MM.1S (cell line): ENCODE measurements around the gene GLTPD2.

ENCODE experiments used
- DNase-seq: peaks from one replicate; pipeline ENCODE4 v3.0.0-alpha.2; 2015
- H2AFZ ChIP-seq: fragments of 300-600 bp; sonication (generic); 2 replicates; pipeline ENCODE4 v1.6.0; 2016; ENCODE audit warnings: antibody characterized with exemption, low read length
- H3F3A ChIP-seq: fragments of 300-600 bp; sonication (generic); 2 replicates; pipeline ENCODE4 v1.6.1; 2016; ENCODE audit warnings: mild to moderate bottlenecking, antibody characterized with exemption, low read length, moderate library complexity, mixed read lengths; ENCODE audit not compliant: insufficient read depth
- H3K27ac ChIP-seq: fragments of 300-600 bp; sonication (generic); 2 replicates; pipeline ENCODE4 v1.5.1; 2016; ENCODE audit warnings: mild to moderate bottlenecking, low read length
- H3K27me3 ChIP-seq: fragments of 300-600 bp; sonication (generic); replicated peaks from 2 replicates; pipeline ENCODE4 v1.6.0; 2016; ENCODE audit warnings: low read length; ENCODE audit not compliant: insufficient read depth
- H3K36me3 ChIP-seq: fragments of 300-600 bp; sonication (generic); replicated peaks from 2 replicates; pipeline ENCODE4 v1.6.1; 2016; ENCODE audit warnings: mild to moderate bottlenecking, low read length, mixed read lengths; ENCODE audit not compliant: insufficient read depth
- H3K4me1 ChIP-seq: fragments of 300-600 bp; sonication (generic); 2 replicates; pipeline ENCODE4 v1.6.1; 2016; ENCODE audit warnings: low read length, mixed read lengths
- H3K4me2 ChIP-seq: fragments of 300-600 bp; sonication (generic); 2 replicates; pipeline ENCODE4 v1.6.0; 2016; ENCODE audit warnings: low read depth, low read length
- H3K4me3 ChIP-seq: fragments of 300-600 bp; sonication (generic); 2 replicates; pipeline ENCODE4 v1.5.1; 2016; ENCODE audit warnings: low read length, mixed read lengths
- H3K79me2 ChIP-seq: fragments of 300-600 bp; sonication (generic); 2 replicates; pipeline ENCODE4 v1.6.1; 2016; ENCODE audit warnings: mixed run types, low read length, mixed read lengths
- H3K9ac ChIP-seq: fragments of 300-600 bp; sonication (generic); 2 replicates; pipeline ENCODE4 v1.6.1; 2016; ENCODE audit warnings: low read length, mixed read lengths
- H3K9me2 ChIP-seq: fragments of 300-600 bp; sonication (generic); replicated peaks from 2 replicates; pipeline ENCODE4 v1.6.1; 2016; ENCODE audit warnings: mild to moderate bottlenecking, low read length, mixed read lengths; ENCODE audit not compliant: insufficient read depth
- H3K9me3 ChIP-seq: fragments of 300-600 bp; sonication (generic); replicated peaks from 2 replicates; pipeline ENCODE4 v1.6.1; 2016; ENCODE audit warnings: mild to moderate bottlenecking, low read length, mixed read lengths; ENCODE audit not compliant: insufficient read depth
- H4K20me1 ChIP-seq: fragments of 300-600 bp; sonication (generic); 2 replicates; pipeline ENCODE4 v1.6.1; 2016; ENCODE audit warnings: mild to moderate bottlenecking, low read length, moderate library complexity, mixed read lengths; ENCODE audit not compliant: insufficient read depth
- CTCF ChIP-seq: fragments of 300-600 bp; sonication (generic); IDR thresholded peaks from 2 replicates; pipeline ENCODE4 v1.5.1; 2016; ENCODE audit warnings: antibody characterized with exemption, low read length, mixed read lengths
- EZH2 ChIP-seq: fragments of 300-600 bp; sonication (generic); optimal IDR thresholded peaks from 2 replicates; pipeline ENCODE3; 2017; ENCODE audit warnings: low read depth, mild to moderate bottlenecking, antibody characterized with exemption, low read length, mixed read lengths
- EZH2phosphoT487 ChIP-seq: fragments of 300-600 bp; sonication (generic); IDR thresholded peaks from 2 replicates; pipeline ENCODE4 v1.6.1; 2018; ENCODE audit warnings: antibody characterized with exemption, low read length

The GLTPD2 gene

DNA sequence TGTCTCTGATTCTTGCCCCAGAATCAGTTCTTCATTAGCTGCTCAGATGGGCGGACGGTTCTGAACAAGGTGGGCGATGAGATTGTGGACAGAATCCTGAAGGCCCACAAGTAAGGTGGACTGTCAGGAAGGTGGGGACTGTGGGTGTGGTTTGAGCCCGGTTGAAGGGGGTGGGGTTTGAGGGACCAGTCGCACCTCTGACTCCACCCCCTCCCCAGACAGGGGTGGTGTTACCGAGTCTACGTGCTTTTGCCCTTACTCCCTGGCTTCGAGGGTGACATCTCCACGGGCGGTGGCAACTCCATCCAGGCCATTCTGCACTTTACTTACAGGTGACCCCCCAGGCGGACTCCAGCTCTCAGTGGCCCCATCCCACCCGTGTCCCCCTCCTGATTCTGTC lies 29.5 kb downstream of the GLTPD2 start:
- Histone ChIP-seq H4K20me1 (no peaks in the 10 kb centered on the region), H3K4me1 (no peaks in the 10 kb centered on the region), H3K36me3 (no peaks in the 10 kb centered on the region), H3K4me2 (no peak overlapping the region), H3K9me2 (no peaks in the 10 kb centered on the region), H3F3A (no peaks in the 10 kb centered on the region), H2AFZ (no peak overlapping the region), H3K79me2 (no peaks in the 10 kb centered on the region), H3K9ac (no peak overlapping the region), H3K27ac (no peak overlapping the region), H3K4me3 (no peak overlapping the region), H3K9me3 (no peaks in the 10 kb centered on the region), H3K27me3 (no peaks in the 10 kb centered on the region)
- no peak for DNase-seq
- no peak for TF ChIP-seq CTCF
- no peak for TF ChIP-seq EZH2phosphoT487
- TF ChIP-seq EZH2: no peak

DNA sequence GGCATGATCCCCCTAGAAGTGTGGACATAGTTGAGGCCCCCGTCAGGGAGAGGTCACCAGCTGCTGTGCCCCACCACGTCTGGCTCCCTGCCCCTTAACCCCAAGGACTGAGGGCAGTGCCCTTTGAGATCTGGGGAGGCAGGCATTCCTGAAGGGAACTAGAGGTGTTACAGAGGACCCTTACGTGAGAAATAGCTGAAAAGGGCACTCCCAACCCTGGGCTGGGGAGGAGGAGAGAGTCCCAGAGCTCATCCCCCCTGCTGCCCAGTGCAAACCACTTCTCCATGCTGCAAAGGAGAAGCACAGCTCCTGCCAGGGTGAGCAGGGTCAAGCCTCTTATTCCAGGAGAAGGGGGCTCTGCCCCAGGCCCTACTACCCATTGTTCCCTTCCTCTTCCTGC lies 34.1 kb downstream of the GLTPD2 start:
- no peak for TF ChIP-seq CTCF
- TF ChIP-seq EZH2phosphoT487: no peak
- TF ChIP-seq EZH2: no peak
- H3K4me2 ChIP-seq: no peak overlapping the region
- no peaks in the 10 kb centered on the region for H3K4me1 ChIP-seq
- no peak overlapping the region for H3K4me3 ChIP-seq
- no peak overlapping the region for H3K27ac ChIP-seq
- no peaks in the 10 kb centered on the region for H3K27me3 ChIP-seq
- no peak for DNase-seq
- H3K9ac ChIP-seq: no peak overlapping the region
- H2AFZ ChIP-seq: no peak overlapping the region
- no peaks in the 10 kb centered on the region for H3K79me2 ChIP-seq
- no peaks in the 10 kb centered on the region for H3F3A ChIP-seq
- no peaks in the 10 kb centered on the region for H4K20me1 ChIP-seq
- no peaks in the 10 kb centered on the region for H3K9me2 ChIP-seq
- no peaks in the 10 kb centered on the region for H3K36me3 ChIP-seq
- H3K9me3 ChIP-seq: no peaks in the 10 kb centered on the region

DNA sequence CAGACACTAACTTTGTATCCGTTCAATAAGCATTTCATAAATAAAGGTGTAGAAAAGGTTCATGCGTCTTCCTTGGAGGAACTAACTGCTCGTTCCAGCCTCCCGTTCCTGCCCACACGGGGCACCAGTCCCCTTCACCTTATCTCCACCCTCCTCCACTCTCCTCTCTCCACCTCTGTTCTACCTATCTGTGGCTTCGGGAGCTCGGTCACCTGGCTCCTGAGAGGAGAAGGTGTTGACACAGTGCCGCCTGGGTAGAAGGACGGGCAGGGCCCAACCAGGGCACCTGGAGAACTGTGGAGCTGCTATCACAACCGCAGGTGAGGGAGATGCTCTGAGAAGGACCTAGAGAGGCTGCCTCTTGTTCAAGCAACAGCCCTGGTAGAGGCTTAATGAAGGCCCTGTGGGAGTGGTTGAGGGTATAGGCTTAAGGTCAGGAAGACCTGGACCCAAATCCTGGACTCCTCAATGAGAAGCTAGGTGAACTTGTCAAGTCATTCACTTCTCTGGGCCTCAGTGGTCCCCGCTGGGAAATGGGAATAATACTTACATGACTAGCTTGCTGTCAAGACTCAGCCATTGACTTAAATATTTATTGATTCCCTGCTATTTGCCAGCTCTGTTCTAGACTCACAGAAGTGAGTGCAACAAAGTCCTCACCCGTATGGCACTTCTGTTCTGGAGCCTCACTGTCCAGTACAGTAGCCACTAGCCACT lies 34.8 kb downstream of the GLTPD2 start:
- H4K20me1 ChIP-seq: no peaks in the 10 kb centered on the region
- 0 out of 2 replicates have a peak, but pooled peaks cover under 1% of the 10 kb centered on the region for H3K27me3 ChIP-seq
- no peak overlapping the region for H3K9ac ChIP-seq
- no peaks in the 10 kb centered on the region for H3K36me3 ChIP-seq
- H2AFZ ChIP-seq: no peak overlapping the region
- no peak for DNase-seq
- no peak overlapping the region for H3K27ac ChIP-seq
- no peaks in the 10 kb centered on the region for H3F3A ChIP-seq
- TF ChIP-seq EZH2 (no peak), CTCF (no peak), EZH2phosphoT487 (no peak)
- H3K79me2 ChIP-seq: no peaks in the 10 kb centered on the region
- H3K4me1 ChIP-seq: no peaks in the 10 kb centered on the region
- no peak overlapping the region for H3K4me3 ChIP-seq
- H3K9me3 ChIP-seq: no peaks in the 10 kb centered on the region
- no peak overlapping the region for H3K4me2 ChIP-seq
- no peaks in the 10 kb centered on the region for H3K9me2 ChIP-seq
